ENCODE measurements around the gene HMOX1.
A peak's percentile ranks its signal among the peaks of the same experiment; 100 is the strongest.

HMOX1 gene

GRCh38 chr22:35380537-35381423 is at the start of gene HMOX1:
Gene HMOX1 (plus strand): TSS chr22:35381096. CDS start chr22:35381174, 78 bp downstream.
- peak in 1 of 2 donors; percentile 21 for DNase-seq (ENCODE audit: low read depth in 2 of 2, low spot score in 1 of 2)

- DNase-seq (ENCODE audit: low read depth in 2 of 2, low spot score in 1 of 2) = no peak
Observed at GRCh38 chr22:35332278-35332677, 48.6 kb upstream of the HMOX1 start.

- DNase-seq (ENCODE audit: low read depth in 2 of 2, low spot score in 1 of 2) = no peak
Observed at GRCh38 chr22:35333220-35333619, 47.7 kb upstream of the HMOX1 start.

GRCh38 chr22:35334004-35334403 is 46.9 kb upstream of the HMOX1 start:
- DNase-seq (ENCODE audit: low read depth in 2 of 2, low spot score in 1 of 2) = no peak

- no peak for DNase-seq (ENCODE audit: low read depth in 2 of 2, low spot score in 1 of 2)
Observed at GRCh38 chr22:35335468-35335867, 45.4 kb upstream of the HMOX1 start.

GRCh38 chr22:35335936-35336781 is 44.7 kb upstream of the HMOX1 start:
- no peak for DNase-seq (ENCODE audit: low read depth in 2 of 2, low spot score in 1 of 2)

- DNase-seq (ENCODE audit: low read depth in 2 of 2, low spot score in 1 of 2) = no peak
Observed at GRCh38 chr22:35337932-35338331, 43.0 kb upstream of the HMOX1 start.

GRCh38 chr22:35341090-35341874 is 39.6 kb upstream of the HMOX1 start:
- DNase-seq (ENCODE audit: low read depth in 2 of 2, low spot score in 1 of 2) = no peak

- no peak for DNase-seq (ENCODE audit: low read depth in 2 of 2, low spot score in 1 of 2)
Observed at GRCh38 chr22:35342390-35342789, 38.5 kb upstream of the HMOX1 start.

GRCh38 chr22:35343664-35344550 is 37.0 kb upstream of the HMOX1 start:
- no peak for DNase-seq (ENCODE audit: low read depth in 2 of 2, low spot score in 1 of 2)

- DNase-seq (ENCODE audit: low read depth in 2 of 2, low spot score in 1 of 2) = no peak
Observed at GRCh38 chr22:35344956-35345690, 35.8 kb upstream of the HMOX1 start.

GRCh38 chr22:35345808-35346505 is 34.9 kb upstream of the HMOX1 start:
- DNase-seq (ENCODE audit: low read depth in 2 of 2, low spot score in 1 of 2) = no peak

GRCh38 chr22:35346596-35347220 is 34.2 kb upstream of the HMOX1 start:
- DNase-seq (ENCODE audit: low read depth in 2 of 2, low spot score in 1 of 2) = no peak

- DNase-seq (ENCODE audit: low read depth in 2 of 2, low spot score in 1 of 2) = no peak
Observed at GRCh38 chr22:35347462-35347861, 33.4 kb upstream of the HMOX1 start.

GRCh38 chr22:35348026-35348590 is 32.8 kb upstream of the HMOX1 start:
- no peak for DNase-seq (ENCODE audit: low read depth in 2 of 2, low spot score in 1 of 2)

- DNase-seq (ENCODE audit: low read depth in 2 of 2, low spot score in 1 of 2) = no peak
Observed at GRCh38 chr22:35348703-35349102, 32.2 kb upstream of the HMOX1 start.

GRCh38 chr22:35349368-35349703 is 31.6 kb upstream of the HMOX1 start:
- no peak for DNase-seq (ENCODE audit: low read depth in 2 of 2, low spot score in 1 of 2)

Data from stimulated activated CD8-positive, alpha-beta memory T cell treated with anti-CD3 and anti-CD28 coated beads, Interleukin-4, amount 100 ng/mL, for 1 hour (primary cell).